Activated CD8-positive, alpha-beta memory T cell treated with anti-CD3 and anti-CD28 coated beads, Interleukin-2, amount 50 U/mL, for 24 hours (primary cell): ENCODE data around the gene F12.
A peak's percentile ranks its signal among the peaks of the same experiment; 100 is the strongest.
"Not testable (repeated sequence)": the region's sequence is repeated elsewhere in the genome, so short reads cannot be mapped to it uniquely, and the experiment has no call there.

ENCODE experiments used
- DNase-seq: peaks from one replicate; pipeline ENCODE4 v3.0.0-alpha.2; 2020; ENCODE audit errors: extremely low read depth

F12 gene

GRCh38 chr5:177432839-177433657, 23.7 kb upstream of the F12 start:
- DNase-seq: no peak

- DNase-seq: no peak
Measured at GRCh38 chr5:177432143-177432838, 22.9 kb upstream of the F12 start.

GRCh38 chr5:177431317-177432142, 22.2 kb upstream of the F12 start:
- DNase-seq: no peak

- DNase-seq: no peak
Measured at GRCh38 chr5:177430972-177431316, 21.6 kb upstream of the F12 start.

GRCh38 chr5:177430140-177430951, 21.0 kb upstream of the F12 start:
- no peak for DNase-seq

GRCh38 chr5:177429248-177430040, 20.1 kb upstream of the F12 start:
- DNase-seq: peak; percentile 79

GRCh38 chr5:177428574-177429217, 19.3 kb upstream of the F12 start:
- DNase-seq: no peak

GRCh38 chr5:177427919-177428573, 18.7 kb upstream of the F12 start:
- DNase-seq: no peak

- DNase-seq: no peak
Measured at GRCh38 chr5:177427211-177427822, 18.0 kb upstream of the F12 start.

GRCh38 chr5:177426566-177427210, 17.3 kb upstream of the F12 start, which contains the start of gene GRK6:
GRK6 (plus strand) TSS chr5:177426676; CDS start chr5:177426846, 170 bp downstream.
- DNase-seq: no peak

GRCh38 chr5:177425801-177426565, 16.6 kb upstream of the F12 start:
- DNase-seq: peak; percentile 99

GRCh38 chr5:177425196-177425800, 15.9 kb upstream of the F12 start:
- no peak for DNase-seq

- DNase-seq: no peak
Measured at GRCh38 chr5:177423671-177424070, 14.3 kb upstream of the F12 start.

- no peak for DNase-seq
Measured at GRCh38 chr5:177421062-177421798, 11.9 kb upstream of the F12 start.

GRCh38 chr5:177420472-177420871, 11.1 kb upstream of the F12 start:
- not testable (repeated sequence) for DNase-seq

- DNase-seq: no peak
Measured at GRCh38 chr5:177419046-177419445, 9.7 kb upstream of the F12 start.

GRCh38 chr5:177417081-177417480, 7.7 kb upstream of the F12 start:
- not testable (repeated sequence) for DNase-seq
